ENCODE data around the gene GRIK1.

GRCh38 chr21:29673096-29673610 lies 266.6 kb downstream of the GRIK1 start:
- TF ChIP-seq CTCF (conservative IDR thresholded peaks at IDR 0.05) (no peak), EZH2 (IDR thresholded peaks at IDR 0.05; ENCODE audit: low read depth) (no peak)

Measured in PC-9 (cell line).